Testis (tissue), 3 donors: ENCODE data around the gene KIF26B. TPM values are rescaled to one million over a fixed set of nuclear protein-coding genes. Genes with fewer than 3 reads are reported as not detected.

Experiments used
- DNase-seq: peaks from one replicate; pipeline ENCODE4 v3.0.0-alpha.2; 2019
- H3K27ac ChIP-seq, 2 donors: fragments of 200-600 bp; sonication (generic); one replicate each; pipeline ENCODE4 v1.5.1; 2019
- H3K27me3 ChIP-seq: fragments of 200-600 bp; sonication (generic); one replicate; pipeline ENCODE4 v1.5.1; 2019
- H3K36me3 ChIP-seq: fragments of 200-600 bp; sonication (generic); one replicate; pipeline ENCODE4 v1.5.1; 2017; ENCODE audit warnings: low read depth; ENCODE audit errors: missing control alignments
- H3K4me1 ChIP-seq: fragments of 200-600 bp; sonication (generic); one replicate; pipeline ENCODE4 v1.5.1; 2019
- H3K4me3 ChIP-seq, 2 donors: fragments of 200-600 bp; sonication (generic); one replicate each; pipeline ENCODE4 v1.5.1; 2017 to 2019
- H3K9me3 ChIP-seq: fragments of 200-600 bp; sonication (generic); one replicate; pipeline ENCODE4 v1.5.1; 2017
- CTCF ChIP-seq, 3 experiments: fragments of 450-650 bp in 2 of 3; fragments of 200-600 bp in 1 of 3; sonication (generic) in 1 of 3; IDR thresholded peaks; one replicate each; pipeline ENCODE4 v1.5.1; 2016 to 2019; ENCODE audit warnings: antibody characterized with exemption in 3 of 3, mild to moderate bottlenecking in 2 of 3, moderate library complexity in 1 of 3
- POLR2A ChIP-seq: fragments of 450-650 bp; IDR thresholded peaks from one replicate; pipeline ENCODE4 v1.6.1; 2017; ENCODE audit warnings: antibody characterized with exemption, mild to moderate bottlenecking, moderate library complexity
- WGBS, 2 donors: methylation state at CpG; one replicate each; pipeline ENCODE4 v1.1.5; 2018; 5-methylcytosine and 5-hydroxymethylcytosine counted together
- intact Hi-C: fragments of 100-400 bp; cut with DNase I; formaldehyde crosslinking; loops from one replicate; pipeline ENCODE4 v1.15.1; 2023; ENCODE audit warnings: low total_unique reads
- polyA plus RNA-seq: library from polyadenylated mRNA; stranded (reverse); fragments of 350-450 nt; fragmentation: Illumina TruSeq; extraction: RNeasy Lipid Tissue Mini Kit (QIAGEN cat#74804); gene quantifications from one replicate; pipeline ENCODE4 v1.2.3, GENCODE V29; 2014; ENCODE audit warnings: low read depth, low replicate concordance; ENCODE audit not compliant: insufficient read depth
- total RNA-seq, 2 donors: library from RNA; depleted of rRNA; stranded (reverse); fragments of >200 nt; gene quantifications; one replicate each; pipeline ENCODE4 v1.2.3, GENCODE V29; 2016

The KIF26B gene
- total and polyA plus RNA-seq, 3 donors from 2014 or later = 3.0 to 4.8 (median 3.1) TPM

- Histone ChIP-seq H3K27ac (no peak overlapping the region), H3K4me3 (no peak overlapping the region), H3K4me1 (no peaks in the 10 kb centered on the region), H3K27me3 (no peaks in the 10 kb centered on the region), H3K36me3 (no peaks in the 10 kb centered on the region), H3K9me3 (no peaks in the 10 kb centered on the region)
- DNase-seq = no peak
- TF ChIP-seq POLR2A = no peak
- TF ChIP-seq CTCF (IDR thresholded peaks at IDR 0.05) = no peak
- WGBS, 2 donors = 68 to 73% methylated on average over 5 of the region's 5 CpGs
- intact Hi-C loops = no loop called here
Observed at GRCh38 chr1:245412306-245412705, 257.5 kb downstream of the KIF26B start.

DNA sequence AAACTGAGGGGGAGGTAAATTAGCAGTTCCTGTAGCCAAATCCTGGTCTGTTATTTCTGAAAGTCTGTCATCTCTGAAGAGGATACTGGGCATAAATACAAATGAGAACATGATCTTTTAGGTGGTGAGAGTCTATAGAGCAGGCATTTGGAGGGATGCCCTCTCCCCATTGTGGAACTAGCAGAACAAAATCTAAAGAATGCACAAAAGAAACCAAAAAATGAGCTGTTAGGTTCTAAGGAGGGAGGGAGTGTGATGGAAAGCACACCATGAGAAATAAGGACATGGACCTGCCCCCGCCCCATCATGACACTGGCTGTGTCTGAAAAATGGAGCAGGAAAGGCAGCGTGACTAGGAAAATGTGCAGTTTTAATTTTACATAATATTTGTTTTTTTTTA lies 262.0 kb downstream of the KIF26B start:
- Histone ChIP-seq H3K9me3 (no peaks in the 10 kb centered on the region), H3K27ac (no peak overlapping the region), H3K4me1 (no peaks in the 10 kb centered on the region), H3K27me3 (no peaks in the 10 kb centered on the region), H3K36me3 (no peaks in the 10 kb centered on the region), H3K4me3 (no peak overlapping the region)
- WGBS, 2 donors = 92 to 95% methylated on average over 2 of the region's 2 CpGs
- DNase-seq = no peak
- TF ChIP-seq CTCF (IDR thresholded peaks at IDR 0.05) (no peak), POLR2A (no peak)
- intact Hi-C loops = no loop called here

DNA sequence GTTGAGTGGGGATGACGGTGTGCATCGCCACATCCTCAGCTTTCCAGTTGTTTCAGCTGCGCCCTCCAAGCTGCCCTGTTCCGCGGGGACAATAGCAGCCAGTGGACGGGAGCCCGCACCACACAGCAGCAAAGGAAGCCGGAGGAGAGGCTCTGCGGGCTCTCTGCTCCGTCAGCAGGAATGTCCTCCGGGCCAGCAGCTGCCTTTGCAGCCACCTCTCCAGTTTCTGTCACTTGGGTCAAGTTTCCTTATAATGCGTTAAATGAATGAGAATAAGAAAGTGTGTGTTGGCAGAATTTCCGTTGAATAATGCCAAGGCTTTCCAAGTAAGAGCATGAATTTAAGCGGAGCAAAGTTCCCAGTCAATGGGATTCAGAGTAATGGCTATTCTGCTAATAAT lies 263.3 kb downstream of the KIF26B start:
- Histone ChIP-seq H3K27ac (no peak overlapping the region), H3K9me3 (no peaks in the 10 kb centered on the region), H3K4me1 (no peaks in the 10 kb centered on the region), H3K4me3 (no peak overlapping the region), H3K36me3 (no peaks in the 10 kb centered on the region), H3K27me3 (no peaks in the 10 kb centered on the region)
- TF ChIP-seq POLR2A = no peak
- no peak for TF ChIP-seq CTCF (IDR thresholded peaks at IDR 0.05)
- no peak for DNase-seq
- intact Hi-C loops = no loop called here
- 79 to 90% methylated on average over 14 of the region's 14 CpGs for WGBS, 2 donors

- Histone ChIP-seq H3K36me3 (no peaks in the 10 kb centered on the region), H3K9me3 (no peaks in the 10 kb centered on the region), H3K4me1 (no peaks in the 10 kb centered on the region), H3K27ac (no peak overlapping the region), H3K4me3 (no peak overlapping the region), H3K27me3 (no peaks in the 10 kb centered on the region)
- intact Hi-C loops = no loop called here
- TF ChIP-seq CTCF (IDR thresholded peaks at IDR 0.05) (no peak), POLR2A (no peak)
- DNase-seq = no peak
- WGBS, 2 donors = 73 to 89% methylated on average over 10 to 15 of the region's 15 CpGs
Observed at GRCh38 chr1:245419461-245419978, 264.7 kb downstream of the KIF26B start.

- intact Hi-C loops = no loop called here
- H3K36me3 ChIP-seq = no peaks in the 10 kb centered on the region
- H3K4me3 ChIP-seq = no peak overlapping the region
- no peak for TF ChIP-seq CTCF (IDR thresholded peaks at IDR 0.05)
- TF ChIP-seq POLR2A = no peak
- DNase-seq = no peak
- H3K27me3 ChIP-seq = no peaks in the 10 kb centered on the region
- H3K27ac ChIP-seq = no peak overlapping the region
- 44 to 54% methylated on average over 6 to 7 of the region's 7 CpGs for WGBS, 2 donors
- no peaks in the 10 kb centered on the region for H3K4me1 ChIP-seq
- no peaks in the 10 kb centered on the region for H3K9me3 ChIP-seq
Observed at GRCh38 chr1:245419989-245420388, 265.2 kb downstream of the KIF26B start.
